PC-3 (cell line): ENCODE results near the gene TBL1Y.

ENCODE experiments used
- EZH2 ChIP-seq: fragments of 300-600 bp; sonication (generic); IDR thresholded peaks from one replicate; pipeline ENCODE4 v1.6.1; 2017; ENCODE audit warnings: antibody characterized with exemption, mild to moderate bottlenecking, low read length; ENCODE audit not compliant: unreplicated experiment
- TF ChIP-seq, protein P1 (sequence below): fragments of 300-600 bp; sonication (generic); conservative IDR thresholded peaks from 2 replicates; pipeline ENCODE4 v1.5.1; 2017; ENCODE audit warnings: antibody characterized with exemption, low read depth, mild to moderate bottlenecking, low read length

- TF ChIP-seq, protein P1, sequence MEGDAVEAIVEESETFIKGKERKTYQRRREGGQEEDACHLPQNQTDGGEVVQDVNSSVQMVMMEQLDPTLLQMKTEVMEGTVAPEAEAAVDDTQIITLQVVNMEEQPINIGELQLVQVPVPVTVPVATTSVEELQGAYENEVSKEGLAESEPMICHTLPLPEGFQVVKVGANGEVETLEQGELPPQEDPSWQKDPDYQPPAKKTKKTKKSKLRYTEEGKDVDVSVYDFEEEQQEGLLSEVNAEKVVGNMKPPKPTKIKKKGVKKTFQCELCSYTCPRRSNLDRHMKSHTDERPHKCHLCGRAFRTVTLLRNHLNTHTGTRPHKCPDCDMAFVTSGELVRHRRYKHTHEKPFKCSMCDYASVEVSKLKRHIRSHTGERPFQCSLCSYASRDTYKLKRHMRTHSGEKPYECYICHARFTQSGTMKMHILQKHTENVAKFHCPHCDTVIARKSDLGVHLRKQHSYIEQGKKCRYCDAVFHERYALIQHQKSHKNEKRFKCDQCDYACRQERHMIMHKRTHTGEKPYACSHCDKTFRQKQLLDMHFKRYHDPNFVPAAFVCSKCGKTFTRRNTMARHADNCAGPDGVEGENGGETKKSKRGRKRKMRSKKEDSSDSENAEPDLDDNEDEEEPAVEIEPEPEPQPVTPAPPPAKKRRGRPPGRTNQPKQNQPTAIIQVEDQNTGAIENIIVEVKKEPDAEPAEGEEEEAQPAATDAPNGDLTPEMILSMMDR, result no peak
- TF ChIP-seq EZH2, result no peak
Observed at GRCh38 chrY:6921061-6921460, 10.6 kb downstream of the TBL1Y start.
